Fibroblast of villous mesenchyme (primary cell): ENCODE data around the gene FCHSD2. TPM values are rescaled to one million over a fixed set of nuclear protein-coding genes. Genes with fewer than 3 reads are reported as not detected.

Experiments used
- DNase-seq: peaks from one replicate; pipeline ENCODE4 v3.0.0-alpha.2; 2010; ENCODE audit warnings: low read depth
- H3K4me3 ChIP-seq: 2 replicates; pipeline ENCODE4 v1.5.1; 2011; ENCODE audit warnings: low read depth, mild to moderate bottlenecking, low read length
- total RNA-seq: library from RNA; depleted of rRNA; stranded (reverse); fragments of >200 nt; gene quantifications from 2 replicates; pipeline ENCODE4 v1.2.3, GENCODE V29; 2012
- TF ChIP-seq, protein P1 (sequence below): IDR thresholded peaks from 2 replicates; pipeline ENCODE4 v1.5.1; 2012; ENCODE audit warnings: low read depth, mild to moderate bottlenecking, low read length; ENCODE audit not compliant: insufficient read depth

Gene FCHSD2
- total RNA-seq, 1 donor: 11.2 TPM

DNA sequence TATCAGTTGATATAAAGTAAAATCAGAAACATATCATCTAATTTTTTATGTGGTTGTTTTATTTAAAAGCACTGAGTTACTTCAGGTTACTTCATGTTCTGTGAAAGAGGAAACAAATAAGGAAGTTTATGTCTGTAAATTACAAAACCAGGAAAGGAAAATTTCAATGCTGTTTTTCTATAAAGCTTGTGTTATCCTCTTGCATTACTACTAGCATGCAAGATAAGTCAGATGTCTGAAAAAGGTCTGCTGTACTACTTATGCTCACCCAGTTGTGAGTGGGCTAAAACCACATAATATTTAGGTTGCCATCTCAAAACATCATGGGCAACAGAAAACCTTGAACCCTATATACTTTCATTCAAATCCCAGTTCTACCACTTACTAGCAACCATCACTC is 206.4 kb downstream of the FCHSD2 start:
- DNase-seq: no peak
- no peak overlapping the region for H3K4me3 ChIP-seq
- TF ChIP-seq, protein P1, sequence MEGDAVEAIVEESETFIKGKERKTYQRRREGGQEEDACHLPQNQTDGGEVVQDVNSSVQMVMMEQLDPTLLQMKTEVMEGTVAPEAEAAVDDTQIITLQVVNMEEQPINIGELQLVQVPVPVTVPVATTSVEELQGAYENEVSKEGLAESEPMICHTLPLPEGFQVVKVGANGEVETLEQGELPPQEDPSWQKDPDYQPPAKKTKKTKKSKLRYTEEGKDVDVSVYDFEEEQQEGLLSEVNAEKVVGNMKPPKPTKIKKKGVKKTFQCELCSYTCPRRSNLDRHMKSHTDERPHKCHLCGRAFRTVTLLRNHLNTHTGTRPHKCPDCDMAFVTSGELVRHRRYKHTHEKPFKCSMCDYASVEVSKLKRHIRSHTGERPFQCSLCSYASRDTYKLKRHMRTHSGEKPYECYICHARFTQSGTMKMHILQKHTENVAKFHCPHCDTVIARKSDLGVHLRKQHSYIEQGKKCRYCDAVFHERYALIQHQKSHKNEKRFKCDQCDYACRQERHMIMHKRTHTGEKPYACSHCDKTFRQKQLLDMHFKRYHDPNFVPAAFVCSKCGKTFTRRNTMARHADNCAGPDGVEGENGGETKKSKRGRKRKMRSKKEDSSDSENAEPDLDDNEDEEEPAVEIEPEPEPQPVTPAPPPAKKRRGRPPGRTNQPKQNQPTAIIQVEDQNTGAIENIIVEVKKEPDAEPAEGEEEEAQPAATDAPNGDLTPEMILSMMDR: no peak

DNA sequence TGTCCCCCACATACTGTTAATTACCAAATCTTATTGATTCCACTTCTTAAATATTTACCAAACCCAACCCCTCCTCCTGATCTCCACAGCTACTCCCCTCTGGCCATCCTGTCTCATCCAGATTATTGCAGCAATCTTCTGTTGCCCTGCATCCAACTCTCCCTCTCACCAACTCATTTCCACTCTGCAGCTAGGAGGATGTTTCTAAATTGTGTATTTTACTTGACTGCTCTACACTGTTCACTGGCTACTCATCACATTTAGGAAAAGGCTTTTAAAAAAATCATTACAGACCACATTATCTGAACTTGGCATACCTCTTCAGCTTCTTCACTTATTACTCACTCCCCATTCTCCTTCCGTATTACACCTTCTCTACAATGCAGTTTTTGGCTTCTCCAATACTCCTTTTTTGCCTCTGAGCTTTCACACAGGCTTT is 210.0 kb downstream of the FCHSD2 start:
- peak; percentile 22 for DNase-seq
- TF ChIP-seq, protein P1: no peak
- no peak overlapping the region for H3K4me3 ChIP-seq

DNA sequence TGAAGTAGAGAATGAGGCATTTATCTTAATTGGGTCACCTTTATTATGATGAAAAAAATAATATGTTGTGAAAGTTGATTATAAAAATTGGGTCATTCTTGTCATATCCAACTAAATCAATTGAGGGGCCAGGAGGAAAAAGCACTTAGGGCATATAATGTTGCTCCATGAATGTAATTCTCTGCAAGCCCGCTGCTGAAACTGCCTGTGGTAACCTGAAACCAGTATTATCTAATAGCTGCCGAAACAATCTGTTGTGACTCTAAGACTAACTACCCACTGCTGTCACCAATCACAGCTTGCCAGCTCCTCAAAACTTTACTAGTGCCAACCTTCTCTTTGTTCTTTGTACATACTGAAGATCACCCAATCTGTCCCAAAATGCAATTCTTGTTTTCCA is 212.1 kb downstream of the FCHSD2 start:
- no peak overlapping the region for H3K4me3 ChIP-seq
- TF ChIP-seq, protein P1: no peak
- peak; percentile 30 for DNase-seq

DNA sequence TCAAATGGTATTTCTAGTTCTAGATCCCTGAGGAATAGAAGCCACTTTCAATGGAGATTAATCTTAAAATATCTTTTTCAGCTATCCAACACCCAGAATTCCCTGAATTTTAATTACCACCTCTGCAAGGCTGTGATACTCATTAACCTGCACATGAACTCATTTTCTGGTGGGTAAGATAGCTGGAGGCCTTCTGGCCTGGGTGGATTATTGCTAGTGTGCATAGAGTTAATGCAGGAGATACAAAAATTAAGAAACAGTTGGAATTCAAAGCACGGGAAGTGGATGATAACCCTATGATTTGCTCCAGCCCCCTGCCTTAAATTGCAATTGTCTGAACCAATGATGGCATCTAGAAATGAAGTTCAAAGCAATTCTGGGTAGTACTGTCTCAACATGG is 212.9 kb downstream of the FCHSD2 start:
- no peak for DNase-seq

DNA sequence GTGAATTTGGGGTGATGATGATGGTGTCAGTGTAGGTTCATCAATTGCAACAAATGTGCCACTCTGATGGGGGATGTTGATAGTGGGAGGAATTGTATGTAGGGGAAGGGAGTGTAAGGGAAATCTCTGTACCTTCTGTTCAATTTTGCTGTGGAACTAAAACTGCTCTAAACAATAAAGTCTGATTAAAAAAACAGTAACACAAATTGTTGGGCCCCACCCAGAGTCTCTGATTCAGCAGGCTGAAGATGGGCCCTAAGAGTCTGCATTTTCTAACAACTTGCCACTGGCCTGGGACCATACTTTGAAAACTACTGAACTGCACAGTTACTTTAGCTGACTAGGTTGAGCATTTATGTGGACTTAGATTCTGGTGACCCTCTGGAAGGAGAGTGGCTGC is 214.7 kb downstream of the FCHSD2 start:
- no peak overlapping the region for H3K4me3 ChIP-seq
- DNase-seq: no peak
- TF ChIP-seq, protein P1: no peak

More for the DNA sequence above, 212.9 kb downstream of the FCHSD2 start:
- TF ChIP-seq, protein P1: no peak
- no peak overlapping the region for H3K4me3 ChIP-seq

DNA sequence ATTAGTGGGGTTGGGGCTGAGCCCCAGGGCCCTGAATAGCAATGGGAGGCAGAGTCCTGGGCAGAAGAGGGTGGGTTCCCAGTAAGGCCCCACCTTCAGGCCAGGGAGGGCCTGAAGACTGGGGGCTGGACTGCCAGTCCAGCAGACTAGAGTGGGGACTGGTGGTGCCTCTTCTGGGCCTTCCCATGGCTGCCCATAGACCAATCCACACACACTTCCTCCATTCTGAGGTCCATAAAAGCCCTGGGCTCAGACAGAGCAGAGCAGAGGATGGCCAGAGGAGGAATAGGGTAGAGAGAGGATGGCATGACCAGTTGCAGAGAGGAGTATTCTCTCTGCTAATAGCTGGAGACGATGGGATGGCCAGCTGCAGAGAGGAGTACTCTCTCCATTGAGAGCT is 216.0 kb downstream of the FCHSD2 start:
- no peak overlapping the region for H3K4me3 ChIP-seq
- TF ChIP-seq, protein P1: no peak
- no peak for DNase-seq

DNA sequence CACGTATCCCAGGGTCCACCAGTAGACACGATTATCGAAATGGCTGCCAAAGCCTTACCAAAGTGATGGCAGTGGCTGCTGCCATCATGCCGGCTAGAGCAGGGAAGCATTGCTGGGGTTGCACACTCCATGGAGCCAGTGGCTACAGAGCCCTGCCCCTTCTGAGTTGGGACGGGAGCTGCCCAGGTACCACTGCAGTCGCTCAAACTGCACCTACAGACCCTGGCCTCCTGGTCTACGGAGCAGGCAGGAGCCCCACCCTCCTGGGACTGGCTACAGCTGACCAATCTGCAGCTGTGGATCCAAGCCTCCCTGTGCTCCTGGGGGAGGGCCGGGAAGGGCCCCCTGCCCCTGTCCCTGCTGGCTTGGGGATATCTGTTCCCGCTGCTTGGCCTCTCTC is 216.5 kb downstream of the FCHSD2 start:
- no peak for DNase-seq
- TF ChIP-seq, protein P1: no peak
- no peak overlapping the region for H3K4me3 ChIP-seq
